ENCODE measurements around the gene JPH3.

GRCh38 chr16:87665193-87665592, 62.9 kb downstream of the JPH3 start:
- no peak for TF ChIP-seq CTCF (IDR thresholded peaks at IDR 0.05)
- no peak for TF ChIP-seq POLR2A (IDR thresholded peaks at IDR 0.05)

Data from testis (tissue), 2 donors.